GM18520 (cell line): ENCODE data around the gene DAG1.

Source experiments
- ATAC-seq: cut with Tn5 transposase; IDR thresholded peaks from one replicate; pipeline ENCODE4 v1.9.1; 2021; ENCODE audit not compliant: unreplicated experiment

DAG1 gene

GRCh38 chr3:49552087-49552486 lies 82.0 kb downstream of the DAG1 start:
- no peak for ATAC-seq

- ATAC-seq = no peak
Measured at GRCh38 chr3:49553324-49553691, 83.2 kb downstream of the DAG1 start.

GRCh38 chr3:49553692-49554632 lies 83.9 kb downstream of the DAG1 start, which contains the start of gene BSN:
Gene BSN (plus strand): TSS chr3:49554477. CDS start chr3:49554603, 126 bp downstream.
- ATAC-seq = peak; percentile 71

- ATAC-seq = peak; percentile 36
Measured at GRCh38 chr3:49554633-49555265, 84.7 kb downstream of the DAG1 start.

GRCh38 chr3:49556500-49557275 lies 86.6 kb downstream of the DAG1 start:
- ATAC-seq = no peak

- no peak for ATAC-seq
Measured at GRCh38 chr3:49563040-49563578, 93.0 kb downstream of the DAG1 start.

- no peak for ATAC-seq
Measured at GRCh38 chr3:49563766-49564165, 93.7 kb downstream of the DAG1 start.

- no peak for ATAC-seq
Measured at GRCh38 chr3:49566312-49566711, 96.2 kb downstream of the DAG1 start.

- ATAC-seq = no peak
Measured at GRCh38 chr3:49567406-49567805, 97.3 kb downstream of the DAG1 start.

GRCh38 chr3:49568965-49569364 lies 98.9 kb downstream of the DAG1 start:
- no peak for ATAC-seq

- no peak for ATAC-seq
Measured at GRCh38 chr3:49570028-49570654, 100.1 kb downstream of the DAG1 start.

GRCh38 chr3:49582177-49582576 lies 112.1 kb downstream of the DAG1 start:
- ATAC-seq = no peak
